Parietal lobe (tissue), 1 donor: Measurements from ENCODE around the gene MYL3. TPM values are rescaled to one million over a fixed set of nuclear protein-coding genes. Genes with fewer than 3 reads are reported as not detected.

Experiments used
- total RNA-seq: library from RNA; depleted of rRNA; stranded (reverse); fragments of >200 nt; gene quantifications from one replicate; pipeline ENCODE4 v1.2.3, GENCODE V29; 2014

MYL3 gene
- not detected for total RNA-seq

DNA sequence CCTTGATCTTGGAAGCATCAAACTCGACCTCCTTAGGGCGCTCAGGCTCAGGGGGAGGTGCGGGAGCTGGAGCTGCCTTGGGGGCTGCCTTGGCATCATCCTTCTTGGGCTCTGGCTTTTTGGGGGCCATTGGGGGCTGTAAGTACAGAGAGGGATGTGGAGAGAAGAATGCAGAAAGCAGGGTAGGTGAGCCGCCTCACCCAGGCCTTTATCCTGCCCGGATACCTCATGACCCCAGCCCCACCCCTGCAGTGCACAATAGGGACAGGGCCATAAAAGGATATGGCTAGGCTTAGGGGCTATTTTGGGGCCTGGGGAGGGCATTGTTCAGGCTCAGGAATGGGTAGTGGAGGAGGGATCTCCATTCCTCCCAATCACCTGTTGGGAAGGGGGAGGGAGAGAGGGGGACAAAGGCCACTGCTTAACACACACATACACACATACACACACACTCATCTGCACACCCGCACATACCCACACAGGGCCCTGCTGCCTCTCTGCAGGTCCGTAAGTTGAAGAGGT lies at the start of gene MYL3:
Gene MYL3 (minus strand): TSS at position 184 of the 522 bp plus-strand sequence. CDS start 54 bp downstream, at position 130.

DNA sequence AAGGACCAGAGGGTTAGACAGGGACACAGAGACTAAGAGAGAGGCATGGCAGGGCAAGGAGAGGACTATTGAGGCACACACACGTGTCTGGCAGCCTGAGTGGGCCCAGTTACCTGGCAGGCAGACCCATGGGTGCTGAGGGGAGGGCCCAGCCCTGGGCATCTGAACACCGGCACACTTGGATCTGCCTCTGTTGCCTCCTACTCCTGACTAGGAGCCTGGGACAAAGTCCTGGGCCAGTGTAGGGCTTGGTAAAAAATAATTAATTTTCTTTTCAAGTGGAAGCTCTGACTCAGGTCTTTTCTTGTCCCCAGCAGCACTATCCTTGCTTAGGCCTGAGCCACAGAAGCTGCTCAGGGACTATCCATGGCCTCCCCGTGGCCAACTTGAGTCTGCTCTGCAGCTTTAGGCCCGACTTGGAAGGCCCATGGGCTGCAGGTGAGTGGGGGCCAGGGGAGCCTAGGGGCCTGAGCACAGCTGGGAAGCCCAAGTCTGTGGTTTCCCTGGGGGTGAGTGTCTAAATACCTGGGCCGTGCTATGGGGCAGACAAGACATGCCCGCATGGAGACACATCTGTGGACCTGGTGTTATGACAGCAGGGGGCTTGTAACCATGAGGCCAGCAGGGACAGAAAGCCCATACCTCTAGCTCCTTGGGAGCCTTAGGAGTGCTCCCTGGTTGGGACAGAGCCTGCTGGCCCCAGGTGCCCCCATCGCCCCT lies 14.3 kb upstream of the MYL3 start, which contains the start of gene PTH1R:
Gene PTH1R (plus strand): TSS at position 316 of the 720 bp plus-strand sequence. CDS start 5,839 bp downstream, outside the sequence.

Other genes with a start within 250 kb of the MYL3 start
- 4.4 TPM for gene ALS2CL, start 169.8 kb downstream of the MYL3 start, total RNA-seq
- gene TMIE, start 162.1 kb downstream of the MYL3 start, total RNA-seq: 4.1 TPM
- gene PRSS50, start 145.6 kb downstream of the MYL3 start, total RNA-seq: 0.31 TPM
- gene PTH1R, start 14.3 kb upstream of the MYL3 start, total RNA-seq: 1.6 TPM
- 36.9 TPM for gene CCDC12, start 113.3 kb upstream of the MYL3 start, total RNA-seq
- gene NBEAL2, start 116.2 kb upstream of the MYL3 start, total RNA-seq: 16.9 TPM